Ovary (tissue), 9 donors: ENCODE results near the gene FLNB. TPM values are rescaled to one million over a fixed set of nuclear protein-coding genes. Genes with fewer than 3 reads are reported as not detected.
"Not testable (repeated sequence)": the region's sequence is repeated elsewhere in the genome, so short reads cannot be mapped to it uniquely, and the experiment has no call there.

Experiments
- DNase-seq, 5 donors: peaks; one replicate each; pipeline ENCODE4 v3.0.0-alpha.2; 2019 to 2020
- H3K27ac ChIP-seq, 2 donors: fragments of 200-600 bp; one replicate each; pipeline versions ENCODE4 v1.5.1 to v1.8.0; 2019 to 2022
- H3K27me3 ChIP-seq: fragments of 200-600 bp; one replicate; pipeline ENCODE4 v1.8.0; 2022
- H3K36me3 ChIP-seq: fragments of 200-600 bp; sonication (generic); one replicate; pipeline ENCODE4 v1.5.1; 2019
- H3K4me1 ChIP-seq: one replicate; pipeline ENCODE4 v1.8.1; 2013; ENCODE audit warnings: mild to moderate bottlenecking, moderate library complexity; ENCODE audit not compliant: insufficient read depth
- H3K4me3 ChIP-seq: fragments of 200-600 bp; sonication (generic); one replicate; pipeline ENCODE4 v1.5.1; 2017
- H3K9me3 ChIP-seq, 2 donors: fragments of 200-600 bp in 1 of 2; sonication (generic) in 1 of 2; one replicate each; pipeline versions ENCODE4 v1.5.1 to v1.8.1; 2013 to 2019; ENCODE audit warnings: mild to moderate bottlenecking in 1 of 2, moderate library complexity in 1 of 2
- EP300 ChIP-seq: sonication (generic); formaldehyde crosslinking; IDR thresholded peaks from one replicate; pipeline ENCODE4 v1.6.1; 2017; ENCODE audit warnings: antibody characterized with exemption
- POLR2A ChIP-seq: fragments of 450-650 bp; IDR thresholded peaks from one replicate; pipeline ENCODE4 v1.6.1; 2017; ENCODE audit warnings: antibody characterized with exemption, mild to moderate bottlenecking, moderate library complexity
- WGBS, 3 donors: extraction: QIAGEN DNeasy Blood & Tissue Kit in 1 of 3; methylation state at CpG; one replicate each; pipeline versions ENCODE4 v1.1.5 to v1.1.7; 2013 to 2017; 5-methylcytosine and 5-hydroxymethylcytosine counted together
- intact Hi-C, 4 donors: fragments of 100-400 bp; cut with DNase I; formaldehyde crosslinking; loops; one replicate each; pipeline versions ENCODE4 v1.11.0 to v1.15.1; 2022 to 2023
- polyA plus RNA-seq, 2 donors: library from polyadenylated mRNA; stranded (reverse); fragments of 200-250 nt in 1 of 2; fragments of 350-450 nt in 1 of 2; fragmentation: Illumina TruSeq in 1 of 2; extraction: RNeasy Lipid Tissue Mini Kit (QIAGEN cat#74804) in 1 of 2; gene quantifications; one replicate each; pipeline ENCODE4 v1.2.3, GENCODE V29; 2013 to 2014
- total RNA-seq, 7 donors: library from RNA; depleted of rRNA in 2 of 7; stranded (reverse); fragments of >200 nt in 2 of 7; fragmentation: NEBNext Ultra II Directional in 3 of 7; extraction: Animal tissue kit (Norgen Biotek cat#: 25700) in 3 of 7; gene quantifications; one replicate each; pipeline versions ENCODE4 v1.1.0 to v1.2.4, GENCODE V29; 2016 to 2023
- TF ChIP-seq, protein P1 (sequence below), 3 donors: fragments of 450-650 bp in 2 of 3; fragments of 200-600 bp in 1 of 3; IDR thresholded peaks; one replicate each; pipeline versions ENCODE4 v1.5.1 to v1.8.0; 2016 to 2022; ENCODE audit warnings: antibody characterized with exemption in 3 of 3, mild to moderate bottlenecking in 1 of 3
- donor health status: DM: no; HTN: no; CAD: no; lungs with moderate emphysema.
- donor health status: DM: no; HTN: no; CAD: no.
- donor health status: Bipolar disorder and iron deficiency.
- donor health status: DM: yes; HTN: yes; CAD: no.
- donor health status: DM: no; HTN: no; CAD: no.
- donor health status: DM: yes; HTN: yes; CAD: no.

The FLNB gene
- total and polyA plus RNA-seq, 9 donors, result 51.9 to 190 (median 126) TPM

DNA sequence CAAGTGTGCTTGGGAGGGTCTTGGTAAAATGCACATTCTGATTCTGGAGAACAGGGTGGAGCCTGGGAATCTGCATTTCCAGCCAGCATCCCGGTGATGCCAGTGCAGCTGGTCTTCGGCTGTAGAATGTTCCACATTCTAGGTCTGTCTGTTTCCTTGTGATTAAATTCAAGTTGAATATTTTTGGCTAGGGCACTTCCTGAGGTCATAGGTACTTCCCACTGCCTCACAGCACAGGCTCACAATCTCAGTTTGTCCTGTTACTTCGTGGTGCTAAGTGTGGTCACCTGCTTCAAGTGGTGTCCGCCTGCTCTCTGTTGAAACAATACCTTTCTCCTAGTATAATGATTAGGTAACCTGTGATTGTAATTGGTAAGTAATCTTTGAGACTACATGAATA lies 40.1 kb downstream of the FLNB start:
- DNase-seq, result no peak
- intact Hi-C loops, result no loop called here
- TF ChIP-seq EP300 (no peak), POLR2A (no peak)
- TF ChIP-seq, protein P1, sequence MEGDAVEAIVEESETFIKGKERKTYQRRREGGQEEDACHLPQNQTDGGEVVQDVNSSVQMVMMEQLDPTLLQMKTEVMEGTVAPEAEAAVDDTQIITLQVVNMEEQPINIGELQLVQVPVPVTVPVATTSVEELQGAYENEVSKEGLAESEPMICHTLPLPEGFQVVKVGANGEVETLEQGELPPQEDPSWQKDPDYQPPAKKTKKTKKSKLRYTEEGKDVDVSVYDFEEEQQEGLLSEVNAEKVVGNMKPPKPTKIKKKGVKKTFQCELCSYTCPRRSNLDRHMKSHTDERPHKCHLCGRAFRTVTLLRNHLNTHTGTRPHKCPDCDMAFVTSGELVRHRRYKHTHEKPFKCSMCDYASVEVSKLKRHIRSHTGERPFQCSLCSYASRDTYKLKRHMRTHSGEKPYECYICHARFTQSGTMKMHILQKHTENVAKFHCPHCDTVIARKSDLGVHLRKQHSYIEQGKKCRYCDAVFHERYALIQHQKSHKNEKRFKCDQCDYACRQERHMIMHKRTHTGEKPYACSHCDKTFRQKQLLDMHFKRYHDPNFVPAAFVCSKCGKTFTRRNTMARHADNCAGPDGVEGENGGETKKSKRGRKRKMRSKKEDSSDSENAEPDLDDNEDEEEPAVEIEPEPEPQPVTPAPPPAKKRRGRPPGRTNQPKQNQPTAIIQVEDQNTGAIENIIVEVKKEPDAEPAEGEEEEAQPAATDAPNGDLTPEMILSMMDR (IDR thresholded peaks at IDR 0.05), result no peak
- WGBS, 3 donors, result 54 to 58% (median 56%) methylated on average over 4 of the region's 4 CpGs
- Histone ChIP-seq H3K36me3 (no peaks in the 10 kb centered on the region), H3K27me3 (no peaks in the 10 kb centered on the region), H3K9me3 (no peaks in the 10 kb centered on the region), H3K27ac (no peak overlapping the region), H3K4me1 (peaks cover 12% of the 10 kb centered on the region), H3K4me3 (no peak overlapping the region)

GRCh38 chr3:58049143-58049785 lies 41.0 kb downstream of the FLNB start:
- Histone ChIP-seq H3K27me3 (no peaks in the 10 kb centered on the region), H3K9me3 (no peaks in the 10 kb centered on the region), H3K4me1 (peaks cover 13% of the 10 kb centered on the region), H3K36me3 (no peaks in the 10 kb centered on the region), H3K4me3 (no peak overlapping the region), H3K27ac (peak overlapping the region; percentile 26 to 35)
- intact Hi-C loops, result no loop called here
- DNase-seq, result peak; percentile 51 to 70 (median 65)
- no peak for TF ChIP-seq EP300
- TF ChIP-seq POLR2A, result no peak
- TF ChIP-seq, protein P1 (IDR thresholded peaks at IDR 0.05), result no peak
- WGBS, 3 donors, result 45 to 72% (median 67%) methylated on average over 10 of the region's 10 CpGs

GRCh38 chr3:58051196-58051595 lies 43.0 kb downstream of the FLNB start:
- intact Hi-C loops, result no loop called here
- Histone ChIP-seq H3K4me3 (no peak overlapping the region), H3K27ac (peak overlapping the region; percentile 34 to 82), H3K27me3 (no peaks in the 10 kb centered on the region), H3K36me3 (no peaks in the 10 kb centered on the region), H3K4me1 (peaks cover 13% of the 10 kb centered on the region), H3K9me3 (no peaks in the 10 kb centered on the region)
- peak in 4 of 5 donors; percentile 51 to 58 (median 56) for DNase-seq
- WGBS, 3 donors, result 34 to 46% (median 39%) methylated on average over 9 of the region's 9 CpGs
- TF ChIP-seq, protein P1 (IDR thresholded peaks at IDR 0.05), result no peak
- TF ChIP-seq EP300 (no peak), POLR2A (no peak)

DNA sequence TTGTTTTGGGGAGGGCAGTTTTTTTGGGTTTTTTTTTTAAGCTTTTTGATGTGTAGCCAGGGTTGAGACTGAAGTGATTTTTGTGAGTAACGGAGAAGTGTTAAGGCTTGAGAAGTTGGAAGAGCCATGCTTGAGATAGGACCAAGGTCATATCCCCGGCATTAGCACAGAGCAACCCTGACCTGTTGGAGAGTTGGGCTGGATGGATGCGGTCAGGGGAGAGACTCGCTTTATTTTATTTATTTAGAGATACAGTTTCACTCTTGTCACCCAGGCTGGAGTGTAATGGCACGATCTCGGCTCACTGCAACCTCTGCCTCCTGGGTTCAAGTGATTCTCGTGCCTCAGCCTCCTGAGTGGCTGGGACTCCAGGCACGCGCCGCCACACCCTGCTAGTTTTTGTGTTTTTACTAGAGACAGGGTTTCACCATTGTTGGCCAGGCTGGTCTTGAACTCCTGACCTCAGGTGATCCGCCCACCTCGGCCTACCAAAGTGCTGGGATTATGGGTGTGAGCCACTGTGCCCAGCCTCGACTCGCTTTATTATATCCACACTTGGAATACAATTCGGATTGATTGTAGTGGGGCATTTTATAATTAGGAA lies 43.5 kb downstream of the FLNB start:
- peak overlapping the region; percentile 34 to 82 for H3K27ac ChIP-seq
- intact Hi-C loops, H3K9me3 ChIP-seq, H3K36me3 ChIP-seq, H3K27me3 ChIP-seq, H3K4me3 ChIP-seq: not testable (repeated sequence)
- peaks cover 13% of the 10 kb centered on the region for H3K4me1 ChIP-seq
- peak in 3 of 5 donors; percentile 44 to 54 (median 48) for DNase-seq
- WGBS, 3 donors, result 48 to 59% (median 55%) methylated on average over 15 of the region's 15 CpGs
